HEK293 (cell line): ENCODE results near the gene GSG1.

Source experiments
- CTCF ChIA-PET: fragments of 350-600 bp; formaldehyde crosslinking; extraction: SDS; loops from one replicate; lab custom pipeline; 2021; ENCODE audit warnings: antibody characterized with exemption; lab: Yijun Ruan, JAX
- POLR2A ChIA-PET: fragments of 300-600 bp; formaldehyde crosslinking; extraction: SDS; loops from one replicate; lab custom pipeline; 2020; ENCODE audit warnings: antibody characterized with exemption, inconsistent platforms; lab: Yijun Ruan, JAX
- H3K27ac ChIP-seq: fragments of 200-500 bp; sonication (Bioruptor generic); 2 replicates; pipeline ENCODE4 v1.5.1; 2014; ENCODE audit warnings: low read depth, low read length, control low read depth, inconsistent platforms; ENCODE audit errors: extremely low read depth
- H3K36me3 ChIP-seq, 2 experiments: fragments of 200-500 bp in 1 of 2; sonication (Bioruptor generic) in 1 of 2; 1 replicate in 1 of 2; 2 replicates in 1 of 2; pipeline ENCODE4 v1.5.1; 2014 to 2017; ENCODE audit warnings: inconsistent platforms in 2 of 2, low read length in 2 of 2; ENCODE audit not compliant: control insufficient read depth in 2 of 2, insufficient read depth in 1 of 2
- H3K4me1 ChIP-seq: fragments of 200-500 bp; sonication (Bioruptor generic); 2 replicates; pipeline ENCODE4 v1.5.1; 2014; ENCODE audit warnings: mild to moderate bottlenecking, low read length, inconsistent platforms; ENCODE audit not compliant: control insufficient read depth, insufficient read depth
- H3K4me3 ChIP-seq: 2 replicates; pipeline ENCODE4 v1.5.1; 2011; ENCODE audit warnings: low read depth, mild to moderate bottlenecking, control low read depth, low read length, moderate library complexity
- H3K9me3 ChIP-seq: fragments of 200-500 bp; sonication (Bioruptor generic); 2 replicates; pipeline ENCODE4 v1.5.1; 2014; ENCODE audit warnings: low read depth, low read length, inconsistent platforms; ENCODE audit not compliant: control insufficient read depth, insufficient read depth
- ZNF140 ChIP-seq: fragments of 450-650 bp; formaldehyde crosslinking; IDR thresholded peaks from 2 replicates; pipeline ENCODE4 v1.5.1; 2016; ENCODE audit warnings: missing biosample characterization, missing genetic modification characterization
- ZNF146 ChIP-seq: fragments of 450-650 bp; formaldehyde crosslinking; IDR thresholded peaks from 2 replicates; pipeline ENCODE4 v1.5.1; 2016; ENCODE audit warnings: missing biosample characterization, missing genetic modification characterization
- ZNF202 ChIP-seq: fragments of 450-650 bp; formaldehyde crosslinking; IDR thresholded peaks from 2 replicates; pipeline ENCODE4 v1.5.1; 2016; ENCODE audit warnings: missing biosample characterization, missing genetic modification characterization, borderline replicate concordance
- ZNF335 ChIP-seq: fragments of 450-650 bp; formaldehyde crosslinking; conservative IDR thresholded peaks from 2 replicates; pipeline ENCODE4 v1.5.1; 2016; ENCODE audit warnings: missing biosample characterization, missing genetic modification characterization
- ZNF341 ChIP-seq: fragments of 450-650 bp; formaldehyde crosslinking; IDR thresholded peaks from 2 replicates; pipeline ENCODE4; 2016; ENCODE audit warnings: low read depth, missing biosample characterization, missing genetic modification characterization
- ZNF529 ChIP-seq: fragments of 450-650 bp; formaldehyde crosslinking; IDR thresholded peaks from 2 replicates; pipeline ENCODE4 v1.5.1; 2017; ENCODE audit warnings: missing genetic modification characterization, missing biosample characterization; ENCODE audit not compliant: insufficient replicate concordance
- ZNF670 ChIP-seq: fragments of 450-650 bp; formaldehyde crosslinking; IDR thresholded peaks from 2 replicates; pipeline ENCODE4 v1.5.1; 2016; ENCODE audit warnings: missing biosample characterization, missing genetic modification characterization, low read depth
- ZNF777 ChIP-seq: fragments of 450-650 bp; formaldehyde crosslinking; IDR thresholded peaks from 2 replicates; pipeline ENCODE4 v1.5.1; 2017; ENCODE audit warnings: missing biosample characterization, missing genetic modification characterization, borderline replicate concordance
- TF ChIP-seq, protein P1 (sequence below): fragments of 450-650 bp; formaldehyde crosslinking; IDR thresholded peaks from 2 replicates; pipeline ENCODE4 v1.5.1; 2017; ENCODE audit warnings: missing biosample characterization, missing genetic modification characterization
- TF ChIP-seq, protein P2 (sequence below): fragments of 450-650 bp; formaldehyde crosslinking; conservative IDR thresholded peaks from 2 replicates; pipeline ENCODE4 v1.5.1; 2016; ENCODE audit warnings: low read depth, missing biosample characterization, missing genetic modification characterization

GSG1 gene

DNA sequence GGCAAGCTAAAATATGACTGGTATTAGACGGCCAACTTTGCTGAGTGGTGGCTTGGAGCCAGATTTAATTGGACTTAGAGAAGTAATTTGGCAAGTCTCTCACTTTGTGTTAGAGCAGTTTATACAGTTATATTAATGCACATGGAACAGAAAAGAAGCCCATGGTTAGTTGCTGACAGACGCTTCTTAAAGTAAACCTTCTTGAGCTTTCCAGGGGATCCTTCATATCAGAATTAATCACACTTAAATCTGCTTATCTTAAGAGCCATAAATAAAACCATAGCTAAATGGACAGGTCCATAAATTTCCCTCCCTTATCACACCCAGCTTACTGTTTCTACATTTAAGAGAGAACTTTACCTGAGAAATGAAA lies 9.6 kb downstream of the GSG1 start (continued):
- no peak for TF ChIP-seq ZNF529 (tag by site-specific recombination)

DNA sequence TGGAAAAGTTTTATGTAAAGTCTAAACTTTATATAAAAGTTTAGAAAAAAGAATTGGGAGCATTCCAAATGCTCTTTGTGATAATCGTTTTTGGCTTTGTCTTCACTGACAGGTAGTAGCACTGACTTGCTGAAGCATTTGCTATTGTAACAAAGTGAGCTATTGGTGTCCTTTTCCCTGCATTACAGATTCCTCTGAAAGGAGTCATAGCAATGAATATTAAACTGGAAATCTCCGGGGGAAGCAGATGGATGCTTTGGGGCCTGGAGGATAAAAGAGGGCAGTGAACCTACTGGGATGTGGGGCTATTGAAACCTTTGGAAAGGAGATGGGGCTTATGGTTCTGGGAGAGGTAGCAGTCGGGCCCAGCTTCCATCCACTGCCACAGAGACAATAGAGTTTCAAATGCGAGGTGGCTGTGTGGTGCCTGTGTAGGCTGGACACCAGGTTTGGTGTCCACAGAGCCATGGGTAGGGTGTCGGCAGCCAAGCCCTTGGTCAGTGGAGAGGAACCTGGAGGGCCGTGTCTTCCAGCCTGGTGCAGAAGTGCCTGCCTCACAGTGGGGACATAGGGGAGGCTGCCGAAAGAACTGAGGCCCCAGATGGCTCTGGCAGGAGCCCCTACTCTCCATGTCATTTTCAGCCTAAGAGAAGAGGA lies 10.1 kb downstream of the GSG1 start:
- H3K9me3 ChIP-seq = no peaks in the 10 kb centered on the region
- no peaks in the 10 kb centered on the region for H3K36me3 ChIP-seq
- ChIA-PET POLR2A (no interaction called here), CTCF (interaction anchor here (0.8 to 1.9 kb wide), 4 partner anchors 10 to 120 kb away, joined by 3 to 17 read pairs (median 4); no protein-coding TSS in a partner anchor)
- H3K4me3 ChIP-seq = no peak overlapping the region
- peak overlapping the region; percentile 47; the same call in 1 of the 2 replicates for H3K27ac ChIP-seq
- H3K4me1 ChIP-seq = peaks cover 25% of the 10 kb centered on the region
- TF ChIP-seq, protein P1, sequence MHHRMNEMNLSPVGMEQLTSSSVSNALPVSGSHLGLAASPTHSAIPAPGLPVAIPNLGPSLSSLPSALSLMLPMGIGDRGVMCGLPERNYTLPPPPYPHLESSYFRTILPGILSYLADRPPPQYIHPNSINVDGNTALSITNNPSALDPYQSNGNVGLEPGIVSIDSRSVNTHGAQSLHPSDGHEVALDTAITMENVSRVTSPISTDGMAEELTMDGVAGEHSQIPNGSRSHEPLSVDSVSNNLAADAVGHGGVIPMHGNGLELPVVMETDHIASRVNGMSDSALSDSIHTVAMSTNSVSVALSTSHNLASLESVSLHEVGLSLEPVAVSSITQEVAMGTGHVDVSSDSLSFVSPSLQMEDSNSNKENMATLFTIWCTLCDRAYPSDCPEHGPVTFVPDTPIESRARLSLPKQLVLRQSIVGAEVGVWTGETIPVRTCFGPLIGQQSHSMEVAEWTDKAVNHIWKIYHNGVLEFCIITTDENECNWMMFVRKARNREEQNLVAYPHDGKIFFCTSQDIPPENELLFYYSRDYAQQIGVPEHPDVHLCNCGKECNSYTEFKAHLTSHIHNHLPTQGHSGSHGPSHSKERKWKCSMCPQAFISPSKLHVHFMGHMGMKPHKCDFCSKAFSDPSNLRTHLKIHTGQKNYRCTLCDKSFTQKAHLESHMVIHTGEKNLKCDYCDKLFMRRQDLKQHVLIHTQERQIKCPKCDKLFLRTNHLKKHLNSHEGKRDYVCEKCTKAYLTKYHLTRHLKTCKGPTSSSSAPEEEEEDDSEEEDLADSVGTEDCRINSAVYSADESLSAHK (tag by site-specific recombination) = peak; percentile 32; the same call in 1 of the 2 replicates
- peak; percentile 57 for TF ChIP-seq ZNF335 (tag by site-specific recombination)
- TF ChIP-seq, protein P2, sequence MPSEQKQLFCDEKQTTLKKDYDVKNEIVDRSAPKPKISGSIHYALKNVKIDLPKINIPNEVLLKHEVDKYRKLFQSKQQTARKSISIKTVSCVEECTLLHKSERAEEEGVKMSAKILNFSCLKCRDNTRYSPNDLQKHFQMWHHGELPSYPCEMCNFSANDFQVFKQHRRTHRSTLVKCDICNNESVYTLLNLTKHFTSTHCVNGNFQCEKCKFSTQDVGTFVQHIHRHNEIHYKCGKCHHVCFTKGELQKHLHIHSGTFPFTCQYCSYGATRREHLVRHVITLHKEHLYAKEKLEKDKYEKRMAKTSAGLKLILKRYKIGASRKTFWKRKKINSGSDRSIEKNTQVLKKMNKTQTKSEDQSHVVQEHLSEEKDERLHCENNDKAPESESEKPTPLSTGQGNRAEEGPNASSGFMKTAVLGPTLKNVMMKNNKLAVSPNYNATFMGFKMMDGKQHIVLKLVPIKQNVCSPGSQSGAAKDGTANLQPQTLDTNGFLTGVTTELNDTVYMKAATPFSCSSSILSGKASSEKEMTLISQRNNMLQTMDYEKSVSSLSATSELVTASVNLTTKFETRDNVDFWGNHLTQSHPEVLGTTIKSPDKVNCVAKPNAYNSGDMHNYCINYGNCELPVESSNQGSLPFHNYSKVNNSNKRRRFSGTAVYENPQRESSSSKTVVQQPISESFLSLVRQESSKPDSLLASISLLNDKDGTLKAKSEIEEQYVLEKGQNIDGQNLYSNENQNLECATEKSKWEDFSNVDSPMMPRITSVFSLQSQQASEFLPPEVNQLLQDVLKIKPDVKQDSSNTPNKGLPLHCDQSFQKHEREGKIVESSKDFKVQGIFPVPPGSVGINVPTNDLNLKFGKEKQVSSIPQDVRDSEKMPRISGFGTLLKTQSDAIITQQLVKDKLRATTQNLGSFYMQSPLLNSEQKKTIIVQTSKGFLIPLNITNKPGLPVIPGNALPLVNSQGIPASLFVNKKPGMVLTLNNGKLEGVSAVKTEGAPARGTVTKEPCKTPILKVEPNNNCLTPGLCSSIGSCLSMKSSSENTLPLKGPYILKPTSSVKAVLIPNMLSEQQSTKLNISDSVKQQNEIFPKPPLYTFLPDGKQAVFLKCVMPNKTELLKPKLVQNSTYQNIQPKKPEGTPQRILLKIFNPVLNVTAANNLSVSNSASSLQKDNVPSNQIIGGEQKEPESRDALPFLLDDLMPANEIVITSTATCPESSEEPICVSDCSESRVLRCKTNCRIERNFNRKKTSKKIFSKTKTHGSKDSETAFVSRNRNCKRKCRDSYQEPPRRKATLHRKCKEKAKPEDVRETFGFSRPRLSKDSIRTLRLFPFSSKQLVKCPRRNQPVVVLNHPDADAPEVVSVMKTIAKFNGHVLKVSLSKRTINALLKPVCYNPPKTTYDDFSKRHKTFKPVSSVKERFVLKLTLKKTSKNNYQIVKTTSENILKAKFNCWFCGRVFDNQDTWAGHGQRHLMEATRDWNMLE (tag by site-specific recombination) = no peak

DNA sequence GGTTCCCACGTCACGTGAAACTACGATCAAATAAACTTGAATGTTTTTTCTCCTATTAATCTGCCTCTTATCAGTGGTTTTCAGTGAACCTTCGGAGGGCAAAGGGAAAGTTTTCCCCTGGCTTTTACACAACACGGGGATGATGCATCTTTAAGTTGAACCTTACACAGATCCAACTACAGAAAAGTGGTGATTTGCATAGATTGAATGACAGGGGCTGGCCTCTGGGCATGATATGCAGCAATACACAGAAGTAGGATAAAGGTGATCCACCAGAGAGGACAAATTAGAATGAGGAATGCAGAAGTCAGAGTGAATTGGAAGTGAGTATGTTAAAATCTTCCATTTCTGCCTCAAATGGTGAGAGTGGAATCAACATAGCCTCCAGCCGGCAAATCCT lies 11.6 kb downstream of the GSG1 start:
- Histone ChIP-seq H3K27ac (no peak overlapping the region), H3K4me3 (no peak overlapping the region), H3K4me1 (peaks cover 22% of the 10 kb centered on the region), H3K36me3 (no peaks in the 10 kb centered on the region), H3K9me3 (no peaks in the 10 kb centered on the region)
- CTCF ChIA-PET = no interaction called here
- TF ChIP-seq ZNF140 (tag by site-specific recombination) = no peak
- TF ChIP-seq ZNF670 (tag by site-specific recombination) = no peak
- POLR2A ChIA-PET = no interaction called here

DNA sequence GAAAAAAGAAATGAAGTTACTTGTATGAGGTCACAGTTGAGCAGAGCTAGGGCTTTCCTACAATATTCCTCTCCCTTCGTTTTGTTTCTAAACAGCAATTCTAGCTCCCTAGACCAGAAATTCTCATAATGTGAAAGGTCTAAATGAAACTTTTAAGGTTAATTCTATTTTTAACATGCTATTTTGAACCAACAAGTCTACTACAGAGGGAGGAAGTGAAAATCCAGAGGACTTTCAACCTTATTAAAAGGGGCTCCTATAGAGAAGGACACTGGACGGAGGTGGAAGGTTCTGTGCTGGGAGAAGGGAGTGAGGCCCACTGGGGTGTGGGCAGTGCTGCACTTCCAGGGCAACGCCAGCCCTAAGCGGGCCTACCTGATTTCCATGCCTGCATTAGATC lies 13.4 kb downstream of the GSG1 start:
- POLR2A ChIA-PET = no interaction called here
- Histone ChIP-seq H3K4me1 (peaks cover 22% of the 10 kb centered on the region), H3K36me3 (peaks cover 0 to under 1% of the 10 kb centered on the region in 2 experiments; a peak in 1 of 3 replicates), H3K27ac (no peak overlapping the region), H3K4me3 (no peak overlapping the region), H3K9me3 (no peaks in the 10 kb centered on the region)
- no peak for TF ChIP-seq ZNF202 (tag by site-specific recombination)
- no peak for TF ChIP-seq ZNF341 (tag by site-specific recombination)
- TF ChIP-seq ZNF146 (tag by site-specific recombination) = no peak
- TF ChIP-seq ZNF777 (tag by site-specific recombination) = no peak
- CTCF ChIA-PET = interaction anchor here (0.9 to 1.8 kb wide), 2 partner anchors 122 to 166 kb away, joined by 3 to 11 read pairs; no protein-coding TSS in a partner anchor
